Measurements from ENCODE around the gene SLC44A1.

The SLC44A1 gene

DNA sequence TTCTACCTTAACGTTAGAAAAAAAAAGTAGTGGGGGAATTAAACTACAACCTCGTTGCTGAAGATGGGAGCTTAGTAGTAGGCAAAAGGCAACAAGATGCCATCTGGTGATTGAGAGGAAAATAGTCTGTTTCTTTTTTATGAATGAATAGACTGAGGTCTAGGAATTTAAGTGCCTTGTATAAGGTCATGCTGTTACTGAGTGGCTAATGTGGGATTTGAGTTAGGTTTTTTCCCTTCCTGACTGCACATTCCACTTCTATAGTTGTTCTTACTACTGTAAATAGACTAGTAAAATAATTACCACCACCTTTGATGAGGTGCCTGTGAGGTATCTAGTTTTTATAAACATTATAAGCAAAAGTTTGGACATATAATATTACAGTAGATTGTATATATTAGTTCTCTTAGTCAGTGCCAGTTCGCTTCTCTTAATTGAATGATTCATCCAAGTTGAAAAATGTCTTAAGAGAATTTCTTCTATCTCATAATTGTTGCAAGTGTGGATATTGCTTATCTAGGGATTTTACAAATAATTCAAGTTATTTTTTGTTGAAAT is 222.5 kb downstream of the SLC44A1 start:
- no peak for DNase-seq (ENCODE audit: low read depth in 2 of 2)

- no peak for DNase-seq (ENCODE audit: low read depth in 2 of 2)
Observed at GRCh38 chr9:105468875-105469274, 224.4 kb downstream of the SLC44A1 start.

DNA sequence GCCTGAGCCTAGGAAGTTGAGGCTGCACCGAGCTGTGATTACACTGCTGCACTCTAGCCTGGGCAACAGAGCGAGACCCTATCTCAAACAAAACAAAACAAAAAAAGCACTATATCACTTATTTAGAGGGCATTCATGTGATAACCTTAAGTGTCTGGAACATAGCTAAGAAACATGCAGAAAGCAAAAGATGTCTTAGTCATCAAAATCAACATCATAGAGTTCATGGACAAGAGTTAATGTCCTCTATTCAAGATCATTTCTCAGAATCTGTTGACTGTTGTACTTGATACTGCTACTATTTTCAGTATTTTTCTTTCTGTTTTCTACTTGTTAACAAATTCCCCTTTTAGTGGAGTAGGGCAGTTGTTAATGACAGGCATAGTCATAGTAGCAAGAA is 228.8 kb downstream of the SLC44A1 start:
- no peak for DNase-seq (ENCODE audit: low read depth in 2 of 2)

- no peak for DNase-seq (ENCODE audit: low read depth in 2 of 2)
Observed at GRCh38 chr9:105475302-105475701, 230.9 kb downstream of the SLC44A1 start.

DNA sequence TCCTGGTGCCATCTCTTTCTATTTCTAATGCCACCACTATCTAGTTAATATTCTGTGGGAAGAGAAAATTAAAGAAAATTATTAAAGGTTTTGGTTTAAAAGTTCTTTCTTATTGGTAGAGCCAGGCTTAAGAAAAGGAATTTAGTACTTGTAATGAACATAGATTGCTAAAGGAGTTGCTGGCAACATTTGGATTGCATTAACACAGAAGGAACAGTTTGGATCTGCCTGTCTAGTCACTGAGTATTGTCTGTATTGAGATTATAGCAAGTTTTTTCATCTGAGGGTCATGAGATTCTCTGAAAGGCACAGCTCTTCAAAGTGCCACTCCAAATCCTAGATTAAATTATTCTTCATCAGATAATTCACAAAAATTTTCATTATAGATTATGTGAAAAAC is 235.4 kb downstream of the SLC44A1 start:
- DNase-seq (ENCODE audit: low read depth in 2 of 2) = no peak

DNA sequence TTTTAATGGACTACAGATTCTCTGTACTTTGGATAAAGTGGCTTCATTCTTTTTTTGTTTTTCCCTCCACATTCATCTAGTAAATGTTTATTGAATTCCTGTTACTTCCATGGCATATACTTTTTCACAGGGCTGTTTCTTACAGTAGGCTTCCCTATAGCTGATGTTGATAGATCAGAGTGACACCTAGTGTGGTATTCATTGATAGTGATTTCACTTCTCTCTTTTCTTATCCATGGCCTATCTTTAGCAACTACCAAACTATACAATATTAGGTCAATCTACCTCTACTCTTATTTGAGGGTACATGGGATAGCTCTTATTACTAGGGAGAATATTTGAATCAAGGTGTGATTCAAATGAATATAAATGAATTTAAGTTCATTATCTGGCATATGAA is 239.2 kb downstream of the SLC44A1 start:
- DNase-seq (ENCODE audit: low read depth in 2 of 2) = no peak

- DNase-seq (ENCODE audit: low read depth in 2 of 2) = no peak
Observed at GRCh38 chr9:105484226-105484625, 239.8 kb downstream of the SLC44A1 start.

GRCh38 chr9:105485131-105485530 is 240.7 kb downstream of the SLC44A1 start:
- no peak for DNase-seq (ENCODE audit: low read depth in 2 of 2)
